Activated CD4-positive, CD25-positive, alpha-beta regulatory T cell treated with anti-CD3 and anti-CD28 coated beads, Interleukin-2, amount 50 U/mL, for 16 hours (primary cell): Measurements from ENCODE around the gene EPDR1.

Experiments used
- DNase-seq: peaks from one replicate; pipeline ENCODE4 v3.0.0-alpha.2; 2020; ENCODE audit warnings: low read depth, low spot score

EPDR1 gene

DNA sequence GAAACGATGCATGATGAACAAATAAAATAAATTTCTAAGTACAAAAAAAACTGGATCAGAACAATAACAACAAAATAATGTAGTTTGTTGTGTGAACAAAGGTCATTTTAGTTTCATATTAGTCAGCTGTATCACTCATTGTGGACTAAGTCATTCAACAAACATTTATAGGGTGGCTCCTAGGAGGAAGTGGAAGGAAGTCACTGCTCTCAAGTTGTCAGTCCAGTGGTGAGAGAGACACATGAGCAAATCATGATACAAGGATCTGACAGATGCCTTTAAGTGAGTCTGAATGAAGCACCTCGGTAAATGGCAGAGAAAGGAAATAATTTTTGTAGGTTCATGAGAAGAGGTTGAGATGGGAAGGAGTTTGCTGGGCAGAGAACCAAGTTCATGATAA lies 56.8 kb downstream of the EPDR1 start:
- DNase-seq, result no peak

DNA sequence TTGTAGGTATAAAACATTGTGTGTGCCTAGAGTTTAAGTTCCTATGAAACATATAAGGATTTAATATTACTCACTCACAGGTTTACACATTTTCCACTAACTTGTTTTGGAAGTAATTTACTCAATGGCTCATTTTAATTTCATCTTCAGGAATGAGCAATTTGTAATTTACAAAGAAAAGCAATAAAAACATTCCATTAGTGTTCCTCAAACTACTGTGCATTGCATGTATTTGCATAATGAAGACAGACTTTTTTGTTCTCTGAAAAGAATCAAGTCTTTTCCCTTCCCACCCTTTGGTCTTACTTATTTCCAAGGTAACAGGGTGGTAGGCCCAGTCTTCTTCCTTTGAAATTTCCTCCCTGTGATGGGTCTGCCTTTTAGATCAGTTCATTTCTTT lies 61.2 kb downstream of the EPDR1 start:
- DNase-seq, result no peak

- DNase-seq, result no peak
These were observed 62.0 kb downstream of the EPDR1 start for GRCh38 chr7:37982423-37982822.

- no peak for DNase-seq
These were observed 64.4 kb downstream of the EPDR1 start for GRCh38 chr7:37984750-37985390.

DNA sequence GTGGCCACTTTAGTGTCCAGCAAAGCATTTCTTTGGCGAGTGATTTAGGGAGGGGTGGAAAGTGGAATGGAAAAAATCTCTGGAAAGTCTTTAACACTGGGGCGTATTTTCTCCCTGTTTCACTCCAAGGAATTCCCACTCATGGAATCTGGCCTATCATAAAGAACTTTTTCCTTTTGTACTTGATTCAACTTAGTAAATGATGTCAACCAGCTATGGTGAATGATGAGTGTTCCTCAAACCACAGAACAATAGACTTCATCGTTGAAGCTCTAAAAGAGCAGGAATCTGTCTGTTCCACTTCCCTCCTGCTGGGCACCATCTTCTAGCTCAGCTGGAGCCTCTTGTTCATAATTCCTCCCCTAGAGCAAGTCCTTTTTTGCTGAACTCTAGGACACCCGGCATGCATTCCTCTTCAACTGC lies 66.5 kb downstream of the EPDR1 start:
- DNase-seq, result no peak

- no peak for DNase-seq
These were observed 67.3 kb downstream of the EPDR1 start for GRCh38 chr7:37987732-37988131.

DNA sequence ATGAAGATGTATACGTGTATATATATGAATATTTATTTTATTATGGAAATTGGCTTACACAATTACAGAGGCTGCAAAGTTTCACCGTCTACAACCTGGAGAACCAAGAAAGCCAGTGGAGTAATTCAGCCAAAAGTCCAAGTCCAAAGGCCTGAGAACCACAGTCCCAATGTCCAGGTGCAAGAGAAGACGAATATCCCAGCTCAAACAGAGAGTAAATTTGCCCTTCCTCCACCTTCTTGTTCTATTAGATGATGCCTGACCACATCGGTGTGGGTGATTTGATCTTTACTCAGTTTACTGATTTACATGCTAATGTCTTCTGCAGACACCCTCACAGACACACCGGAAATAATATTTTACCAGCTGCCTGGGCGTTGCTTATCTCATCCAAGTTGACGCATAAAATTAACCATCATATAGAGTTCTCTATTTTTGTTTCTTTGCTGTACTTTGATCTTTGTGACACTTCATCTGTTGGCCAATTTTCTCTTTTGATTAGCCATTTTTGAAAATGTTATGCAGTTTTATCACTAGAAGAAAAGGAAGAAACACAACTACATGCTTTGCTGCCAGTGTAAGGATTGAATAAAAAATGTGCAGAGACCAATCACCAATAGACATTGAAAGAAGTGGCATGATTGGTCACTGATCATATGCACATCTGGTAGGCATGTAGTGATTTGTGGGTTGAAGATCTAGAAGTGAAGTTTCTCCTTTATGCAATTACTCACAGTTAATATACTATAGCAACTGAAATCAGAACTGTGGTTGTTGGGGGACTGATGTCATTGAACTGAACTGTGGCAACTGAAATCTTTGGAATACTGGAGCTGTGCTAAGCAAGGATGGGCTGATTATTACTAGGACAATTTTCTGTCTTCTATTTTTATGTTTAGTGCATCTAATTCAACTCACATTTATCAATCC lies 68.5 kb downstream of the EPDR1 start:
- DNase-seq, result no peak

- DNase-seq, result no peak
These were observed 69.9 kb downstream of the EPDR1 start for GRCh38 chr7:37990337-37990736.

GRCh38 chr7:37993060-37993501 lies 72.6 kb downstream of the EPDR1 start:
- DNase-seq, result no peak

DNA sequence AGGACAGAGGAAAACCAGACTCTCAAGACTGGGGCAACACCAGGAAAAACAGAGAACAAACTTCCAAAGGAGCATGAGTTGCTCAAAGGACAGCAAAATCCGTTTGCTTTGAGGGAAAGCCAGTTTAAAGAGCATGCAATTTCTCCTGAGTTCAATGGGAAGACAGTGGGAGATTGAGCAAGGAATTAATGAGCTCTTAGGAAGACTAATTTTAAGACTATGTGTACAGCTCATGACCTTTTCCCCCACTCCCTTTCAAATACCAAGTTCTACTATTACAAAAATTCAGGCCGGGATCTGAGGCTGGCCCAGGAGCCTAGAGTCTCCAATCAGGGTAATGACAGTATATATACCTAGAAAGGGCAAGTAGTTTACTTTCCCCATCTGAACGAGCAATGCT lies 79.2 kb downstream of the EPDR1 start:
- DNase-seq, result no peak

GRCh38 chr7:38000272-38000671 lies 79.8 kb downstream of the EPDR1 start:
- no peak for DNase-seq
